Spleen (tissue), 11 donors: ENCODE data around the gene TLE1. TPM values are rescaled to one million over a fixed set of nuclear protein-coding genes. Genes with fewer than 3 reads are reported as not detected.

Experiments
- DNase-seq: peaks from one replicate; pipeline ENCODE4 v3.0.0-alpha.2; 2020
- H3K27ac ChIP-seq, 8 donors: fragments of 200-600 bp; sonication (generic) in 7 of 8; 1 replicate in 4 of 8; 2 replicates in 4 of 8; pipeline versions ENCODE4 v1.5.0 to v1.8.0; 2016 to 2021; ENCODE audit warnings: inconsistent platforms in 4 of 8, mild to moderate bottlenecking in 4 of 8, moderate library complexity in 1 of 8
- H3K27me3 ChIP-seq, 7 donors: fragments of 200-600 bp; sonication (generic) in 6 of 7; replicated peaks in 1 of 7; 1 replicate in 4 of 7; 2 replicates in 3 of 7; pipeline versions ENCODE4 v1.5.0 to v1.8.0; 2016 to 2021; ENCODE audit warnings: inconsistent platforms in 3 of 7, mild to moderate bottlenecking in 1 of 7
- H3K36me3 ChIP-seq, 6 donors: fragments of 200-600 bp; sonication (generic) in 5 of 6; 1 replicate in 4 of 6; 2 replicates in 2 of 6; pipeline versions ENCODE4 v1.5.0 to v1.8.0; 2016 to 2021; ENCODE audit warnings: inconsistent platforms in 2 of 6
- H3K4me1 ChIP-seq, 6 donors: fragments of 200-600 bp; sonication (generic) in 5 of 6; 1 replicate in 3 of 6; 2 replicates in 3 of 6; pipeline versions ENCODE4 v1.5.0 to v1.8.0; 2016 to 2021; ENCODE audit warnings: inconsistent platforms in 3 of 6
- H3K4me3 ChIP-seq, 8 donors: fragments of 200-600 bp; sonication (generic) in 7 of 8; 1 replicate in 4 of 8; 2 replicates in 4 of 8; pipeline versions ENCODE4 v1.5.0 to v1.8.0; 2016 to 2021; ENCODE audit warnings: inconsistent platforms in 4 of 8, mild to moderate bottlenecking in 4 of 8, moderate library complexity in 2 of 8
- H3K9me3 ChIP-seq, 8 donors: fragments of 200-600 bp; sonication (generic) in 7 of 8; 1 replicate in 4 of 8; 2 replicates in 4 of 8; pipeline versions ENCODE4 v1.5.0 to v1.8.0; 2016 to 2021; ENCODE audit warnings: inconsistent platforms in 4 of 8
- POLR2A ChIP-seq, 3 donors: fragments of 450-650 bp; IDR thresholded peaks; one replicate each; pipeline ENCODE4 v1.5.1; 2017; ENCODE audit warnings: antibody characterized with exemption in 3 of 3, mild to moderate bottlenecking in 1 of 3
- POLR2AphosphoS5 ChIP-seq, 3 donors: sonication (generic); formaldehyde crosslinking; IDR thresholded peaks; one replicate each; pipeline ENCODE4 v1.5.1; 2017; ENCODE audit warnings: antibody characterized with exemption in 3 of 3
- WGBS, 5 donors: extraction: QIAGEN DNeasy Blood & Tissue Kit in 3 of 5; methylation state at CpG; one replicate each; pipeline versions ENCODE4 v1.1.5 to v1.1.7; 2013 to 2018; 5-methylcytosine and 5-hydroxymethylcytosine counted together
- intact Hi-C: fragments of 100-400 bp; cut with DNase I; formaldehyde crosslinking; loops from one replicate; pipeline ENCODE4 v1.15.0; 2023; ENCODE audit warnings: low total_unique reads
- polyA plus RNA-seq, 3 donors: library from polyadenylated mRNA; stranded (reverse); fragments of 200-250 nt; gene quantifications; one replicate each; pipeline ENCODE4 v1.2.1, GENCODE V29; 2013
- total RNA-seq, 7 donors: library from RNA; depleted of rRNA in 3 of 7; stranded (reverse); fragments of >200 nt in 3 of 7; fragmentation: NEBNext Ultra II Directional in 4 of 7; extraction: Animal tissue kit (Norgen Biotek cat#: 25700) in 4 of 7; gene quantifications; one replicate each; pipeline versions ENCODE4 v1.1.0 to v1.2.1, GENCODE V29; 2016 to 2021
- TF ChIP-seq, protein P1 (sequence below), 11 experiments: fragments of 200-600 bp in 7 of 11; fragments of 450-650 bp in 4 of 11; sonication (generic) in 4 of 11; IDR thresholded peaks in 8 of 11; conservative IDR thresholded peaks in 3 of 11; 1 replicate in 7 of 11; 2 replicates in 4 of 11; pipeline versions ENCODE4 v1.4.0 to v1.8.0; 2016 to 2021; ENCODE audit warnings: antibody characterized with exemption in 11 of 11, inconsistent platforms in 4 of 11, mild to moderate bottlenecking in 1 of 11
- donor health status: healthy with polysubstance abuse.
- donor health status: DM: no; HTN: no; CAD: no; lungs with moderate emphysema.
- donor health status: DM: no; HTN: no; CAD: no.
- donor health status: Bipolar disorder and iron deficiency.
- donor health status: healthy.
- donor health status: DM: no; HTN: no; CAD: no.
- donor health status: DM: yes; HTN: yes; CAD: no.

Gene TLE1
- total and polyA plus RNA-seq, 10 donors = 34.7 to 110 (median 60.2) TPM

DNA sequence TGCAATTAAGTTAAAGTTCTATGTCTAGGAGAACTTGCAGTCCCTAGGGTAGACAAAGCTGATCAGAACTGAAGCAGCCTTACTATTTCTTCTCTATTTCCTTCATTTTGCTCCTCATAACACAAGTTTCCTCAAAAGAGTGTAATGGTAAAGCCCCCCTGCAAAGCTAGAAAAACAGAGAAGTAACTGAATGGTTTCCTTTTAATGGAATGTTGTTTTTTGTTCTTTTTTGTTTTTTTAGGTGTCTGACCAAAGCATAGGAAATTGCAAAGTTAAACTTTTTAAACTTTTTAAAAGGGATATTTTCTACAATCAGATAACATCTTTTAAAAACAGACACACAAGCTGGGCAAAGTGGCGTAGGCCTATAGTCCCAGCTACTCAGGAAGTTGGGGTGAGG lies 145.7 kb downstream of the TLE1 start:
- DNase-seq = no peak
- Histone ChIP-seq H3K4me3 (no peak overlapping the region), H3K27ac (no peak overlapping the region), H3K27me3 (no peaks in the 10 kb centered on the region), H3K36me3 (no peaks in the 10 kb centered on the region), H3K4me1 (no peaks in the 10 kb centered on the region), H3K9me3 (no peaks in the 10 kb centered on the region)
- intact Hi-C loops = no loop called here
- TF ChIP-seq, protein P1, sequence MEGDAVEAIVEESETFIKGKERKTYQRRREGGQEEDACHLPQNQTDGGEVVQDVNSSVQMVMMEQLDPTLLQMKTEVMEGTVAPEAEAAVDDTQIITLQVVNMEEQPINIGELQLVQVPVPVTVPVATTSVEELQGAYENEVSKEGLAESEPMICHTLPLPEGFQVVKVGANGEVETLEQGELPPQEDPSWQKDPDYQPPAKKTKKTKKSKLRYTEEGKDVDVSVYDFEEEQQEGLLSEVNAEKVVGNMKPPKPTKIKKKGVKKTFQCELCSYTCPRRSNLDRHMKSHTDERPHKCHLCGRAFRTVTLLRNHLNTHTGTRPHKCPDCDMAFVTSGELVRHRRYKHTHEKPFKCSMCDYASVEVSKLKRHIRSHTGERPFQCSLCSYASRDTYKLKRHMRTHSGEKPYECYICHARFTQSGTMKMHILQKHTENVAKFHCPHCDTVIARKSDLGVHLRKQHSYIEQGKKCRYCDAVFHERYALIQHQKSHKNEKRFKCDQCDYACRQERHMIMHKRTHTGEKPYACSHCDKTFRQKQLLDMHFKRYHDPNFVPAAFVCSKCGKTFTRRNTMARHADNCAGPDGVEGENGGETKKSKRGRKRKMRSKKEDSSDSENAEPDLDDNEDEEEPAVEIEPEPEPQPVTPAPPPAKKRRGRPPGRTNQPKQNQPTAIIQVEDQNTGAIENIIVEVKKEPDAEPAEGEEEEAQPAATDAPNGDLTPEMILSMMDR (IDR thresholded peaks at IDR 0.05 in 8 of 11, conservative IDR thresholded peaks at IDR 0.05 in 3 of 11) = no peak
- TF ChIP-seq POLR2A (IDR thresholded peaks at IDR 0.05) = no peak
- no peak for TF ChIP-seq POLR2AphosphoS5 (IDR thresholded peaks at IDR 0.05)
- 81 to 94% (median 87%) methylated on average over 1 of the region's 1 CpG for WGBS, 5 donors

- Histone ChIP-seq H3K27me3 (no peaks in the 10 kb centered on the region), H3K4me3 (no peak overlapping the region), H3K36me3 (no peaks in the 10 kb centered on the region), H3K4me1 (no peaks in the 10 kb centered on the region), H3K27ac (no peak overlapping the region), H3K9me3 (no peaks in the 10 kb centered on the region)
- TF ChIP-seq POLR2A (IDR thresholded peaks at IDR 0.05) (no peak), POLR2AphosphoS5 (IDR thresholded peaks at IDR 0.05) (no peak)
- TF ChIP-seq, protein P1 (IDR thresholded peaks at IDR 0.05 in 8 of 11, conservative IDR thresholded peaks at IDR 0.05 in 3 of 11) = no peak
- DNase-seq = no peak
- 82 to 93% (median 88%) methylated on average over 6 of the region's 6 CpGs for WGBS, 5 donors
- intact Hi-C loops = no loop called here
Measured at GRCh38 chr9:81542118-81542889, 147.0 kb downstream of the TLE1 start.

DNA sequence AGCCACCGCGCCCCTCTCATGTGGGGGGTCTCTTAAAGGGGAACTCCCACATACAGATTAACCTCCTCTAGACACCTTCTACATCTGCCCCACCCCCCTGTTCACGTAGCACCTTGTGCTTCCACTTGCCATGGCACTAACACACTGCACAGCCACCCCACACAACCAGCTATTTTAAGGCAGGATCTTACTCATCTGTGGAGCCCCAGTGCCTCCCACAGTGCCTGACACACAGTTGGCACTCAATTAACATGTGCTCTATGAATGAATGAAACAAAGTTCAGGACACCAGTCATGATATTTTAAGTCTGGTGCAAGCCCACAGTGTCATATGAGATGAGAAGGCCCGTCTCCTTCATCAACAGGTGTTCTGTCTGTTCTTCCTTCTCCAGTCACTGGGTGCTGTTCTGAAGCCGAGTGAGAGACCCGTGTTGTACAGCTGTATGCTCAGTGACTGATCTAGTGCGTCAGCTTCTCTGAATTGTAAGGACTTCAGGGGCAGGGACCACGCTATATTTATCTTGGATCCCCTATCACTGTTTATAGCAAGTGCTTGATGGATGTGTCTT lies 149.1 kb downstream of the TLE1 start:
- H3K36me3 ChIP-seq = no peaks in the 10 kb centered on the region
- WGBS, 5 donors = 85 to 93% (median 90%) methylated on average over 8 of the region's 8 CpGs
- no peak overlapping the region for H3K4me3 ChIP-seq
- H3K27me3 ChIP-seq = no peaks in the 10 kb centered on the region
- H3K9me3 ChIP-seq = no peaks in the 10 kb centered on the region
- no peak for DNase-seq
- TF ChIP-seq POLR2AphosphoS5 (IDR thresholded peaks at IDR 0.05) (no peak), POLR2A (IDR thresholded peaks at IDR 0.05) (no peak)
- TF ChIP-seq, protein P1 (IDR thresholded peaks at IDR 0.05 in 8 of 11, conservative IDR thresholded peaks at IDR 0.05 in 3 of 11) = no peak
- intact Hi-C loops = no loop called here
- H3K27ac ChIP-seq = no peak overlapping the region
- no peaks in the 10 kb centered on the region for H3K4me1 ChIP-seq

DNA sequence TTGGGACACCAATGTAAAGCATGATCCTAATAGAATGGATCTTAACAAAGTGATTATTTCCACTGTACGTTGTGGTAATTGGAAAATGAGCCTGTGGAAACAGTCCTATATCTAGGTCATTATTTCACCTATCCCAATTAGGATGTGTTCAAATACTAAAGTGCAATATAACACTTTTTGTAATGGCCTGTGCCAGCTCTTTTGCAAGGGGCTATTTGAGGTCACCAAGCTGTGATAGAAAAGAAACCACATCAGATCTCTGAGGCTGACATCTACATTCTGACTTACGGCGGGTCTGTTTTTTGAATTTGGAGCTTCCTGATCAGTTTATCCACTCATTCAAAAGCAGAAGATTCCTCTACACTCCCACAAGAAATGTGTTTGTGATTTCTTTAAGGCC lies 150.0 kb downstream of the TLE1 start:
- Histone ChIP-seq H3K27ac (no peak overlapping the region), H3K27me3 (no peaks in the 10 kb centered on the region), H3K36me3 (no peaks in the 10 kb centered on the region), H3K4me3 (no peak overlapping the region), H3K4me1 (no peaks in the 10 kb centered on the region), H3K9me3 (no peaks in the 10 kb centered on the region)
- intact Hi-C loops = no loop called here
- TF ChIP-seq POLR2AphosphoS5 (IDR thresholded peaks at IDR 0.05) (no peak), POLR2A (IDR thresholded peaks at IDR 0.05) (no peak)
- TF ChIP-seq, protein P1 (IDR thresholded peaks at IDR 0.05 in 8 of 11, conservative IDR thresholded peaks at IDR 0.05 in 3 of 11) = no peak
- WGBS, 5 donors = 65 to 87% (median 74%) methylated on average over 3 of the region's 3 CpGs
- no peak for DNase-seq
